Left ventricle myocardium inferior (tissue), 1 donor: Measurements from ENCODE around the gene DPF3. TPM values are rescaled to one million over a fixed set of nuclear protein-coding genes. Genes with fewer than 3 reads are reported as not detected.

Experiments
- DNase-seq: peaks from one replicate; pipeline ENCODE4 v3.0.0-alpha.2; 2020
- H3K27ac ChIP-seq: fragments of 200-600 bp; replicated peaks from 2 replicates; pipeline ENCODE4 v1.8.0; 2021
- H3K27me3 ChIP-seq: fragments of 200-600 bp; 2 replicates; pipeline ENCODE4 v1.8.0; 2021; ENCODE audit warnings: low read depth
- H3K36me3 ChIP-seq: fragments of 200-600 bp; 2 replicates; pipeline ENCODE4 v1.8.0; 2021
- H3K4me1 ChIP-seq: fragments of 200-600 bp; 2 replicates; pipeline ENCODE4 v1.8.0; 2021
- H3K4me3 ChIP-seq: fragments of 200-600 bp; 2 replicates; pipeline ENCODE4 v1.8.0; 2021; ENCODE audit warnings: mild to moderate bottlenecking, moderate library complexity
- H3K9me3 ChIP-seq: fragments of 200-600 bp; replicated peaks from 2 replicates; pipeline ENCODE4 v1.8.0; 2021
- intact Hi-C: fragments of 100-400 bp; cut with micrococcal nuclease; formaldehyde crosslinking; loops from one replicate; pipeline ENCODE4 v1.11.0; 2022
- total RNA-seq: library from RNA; stranded (reverse); fragmentation: NEBNext Ultra II Directional; extraction: Animal tissue kit (Norgen Biotek cat#: 25700); gene quantifications from one replicate; pipeline ENCODE4 v1.2.1, GENCODE V29; 2021
- TF ChIP-seq, protein P1 (sequence below): fragments of 200-600 bp; IDR thresholded peaks from 2 replicates; pipeline ENCODE4 v1.8.0; 2021; ENCODE audit warnings: antibody characterized with exemption, mild to moderate bottlenecking, borderline replicate concordance
- donor health status: DM: no; HTN: yes; CAD: no; lungs with severe emphysema.

Gene DPF3
- total RNA-seq, 1 donor from 2014 or later = 37.7 TPM

DNA sequence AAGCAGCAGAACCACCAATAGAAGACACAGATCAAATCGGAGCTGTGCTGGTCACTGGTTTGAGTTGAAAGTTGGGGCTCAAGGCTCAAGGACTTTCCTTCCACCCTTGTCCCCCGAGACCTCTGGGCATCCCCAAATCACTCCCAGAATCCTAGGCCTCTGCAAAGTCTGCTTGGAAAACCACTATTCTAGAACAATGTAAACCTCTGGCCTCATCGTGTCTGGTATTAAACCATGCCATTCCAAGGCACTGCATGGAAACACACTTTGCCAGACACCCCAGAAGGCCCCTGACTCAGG lies 288.0 kb downstream of the DPF3 start:
- peaks cover 6% of the 10 kb centered on the region for H3K4me1 ChIP-seq
- H3K27me3 ChIP-seq = no peaks in the 10 kb centered on the region
- intact Hi-C loops = no loop called here
- DNase-seq = no peak
- H3K27ac ChIP-seq = no peak overlapping the region
- no peaks in the 10 kb centered on the region for H3K36me3 ChIP-seq
- no peaks in the 10 kb centered on the region for H3K9me3 ChIP-seq
- TF ChIP-seq, protein P1, sequence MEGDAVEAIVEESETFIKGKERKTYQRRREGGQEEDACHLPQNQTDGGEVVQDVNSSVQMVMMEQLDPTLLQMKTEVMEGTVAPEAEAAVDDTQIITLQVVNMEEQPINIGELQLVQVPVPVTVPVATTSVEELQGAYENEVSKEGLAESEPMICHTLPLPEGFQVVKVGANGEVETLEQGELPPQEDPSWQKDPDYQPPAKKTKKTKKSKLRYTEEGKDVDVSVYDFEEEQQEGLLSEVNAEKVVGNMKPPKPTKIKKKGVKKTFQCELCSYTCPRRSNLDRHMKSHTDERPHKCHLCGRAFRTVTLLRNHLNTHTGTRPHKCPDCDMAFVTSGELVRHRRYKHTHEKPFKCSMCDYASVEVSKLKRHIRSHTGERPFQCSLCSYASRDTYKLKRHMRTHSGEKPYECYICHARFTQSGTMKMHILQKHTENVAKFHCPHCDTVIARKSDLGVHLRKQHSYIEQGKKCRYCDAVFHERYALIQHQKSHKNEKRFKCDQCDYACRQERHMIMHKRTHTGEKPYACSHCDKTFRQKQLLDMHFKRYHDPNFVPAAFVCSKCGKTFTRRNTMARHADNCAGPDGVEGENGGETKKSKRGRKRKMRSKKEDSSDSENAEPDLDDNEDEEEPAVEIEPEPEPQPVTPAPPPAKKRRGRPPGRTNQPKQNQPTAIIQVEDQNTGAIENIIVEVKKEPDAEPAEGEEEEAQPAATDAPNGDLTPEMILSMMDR = no peak
- H3K4me3 ChIP-seq = no peak overlapping the region

DNA sequence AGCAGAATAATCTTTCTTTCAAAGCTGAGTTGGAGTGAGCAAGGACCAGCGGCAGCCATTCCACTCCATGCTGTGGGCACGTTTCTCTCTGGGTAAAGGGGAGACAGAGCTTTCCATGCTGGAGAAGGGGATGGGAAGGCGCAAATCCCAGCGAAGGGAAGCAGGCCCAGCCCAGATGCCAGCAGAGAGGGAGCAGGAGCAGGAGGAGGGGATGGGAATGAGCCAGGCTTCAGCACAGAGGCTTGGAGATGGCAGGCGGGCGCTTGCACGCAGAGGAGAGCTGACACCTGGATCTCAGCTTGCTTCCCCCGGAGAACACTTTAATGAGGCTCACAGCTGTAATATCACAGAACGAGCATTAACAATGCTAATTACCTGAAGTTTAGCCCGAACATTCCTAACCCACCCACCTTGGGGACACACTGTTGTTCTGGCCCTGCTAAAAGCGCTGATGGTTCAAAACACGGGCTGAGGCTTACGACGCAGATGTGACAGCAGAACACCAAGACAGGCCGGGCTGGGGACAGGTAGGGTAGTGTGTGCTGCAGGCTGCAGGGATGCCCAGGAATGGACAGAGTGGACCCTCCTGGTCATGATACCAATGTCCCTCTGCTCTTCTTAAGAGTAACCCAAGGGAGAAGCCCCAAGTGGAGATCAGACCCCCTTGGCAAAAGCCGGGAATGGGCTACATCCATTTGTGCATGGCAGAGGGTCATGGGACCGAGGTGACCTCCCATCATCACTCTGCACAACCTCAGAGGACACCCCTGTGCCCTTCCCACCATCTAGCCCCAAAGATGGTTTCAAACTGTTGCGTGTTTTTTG lies 288.6 kb downstream of the DPF3 start:
- Histone ChIP-seq H3K4me3 (no peak overlapping the region), H3K36me3 (no peaks in the 10 kb centered on the region), H3K4me1 (peaks cover under 1% of the 10 kb centered on the region), H3K27ac (no peak overlapping the region), H3K27me3 (no peaks in the 10 kb centered on the region), H3K9me3 (no peaks in the 10 kb centered on the region)
- TF ChIP-seq, protein P1 = no peak
- no peak for DNase-seq
- intact Hi-C loops = no loop called here

DNA sequence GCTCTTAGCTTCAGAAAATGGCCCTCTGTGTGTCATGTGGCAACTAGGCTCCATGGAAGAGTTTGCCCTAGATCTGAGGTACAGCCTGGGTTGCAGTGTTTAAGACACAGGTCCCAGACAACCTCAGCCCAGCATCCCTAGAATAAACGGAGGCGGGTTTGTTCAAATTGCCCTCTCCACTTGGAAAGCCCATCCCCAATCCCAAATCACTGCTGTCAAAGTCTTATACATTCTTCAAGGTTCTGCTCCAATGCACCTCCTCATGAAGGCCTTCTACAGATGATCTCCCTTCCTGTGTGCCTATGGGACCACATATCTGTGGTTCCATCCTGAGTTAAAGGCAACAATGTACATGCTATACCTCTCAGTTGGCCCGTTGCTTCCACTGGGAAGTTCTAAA lies 289.8 kb downstream of the DPF3 start:
- Histone ChIP-seq H3K4me3 (no peak overlapping the region), H3K9me3 (no peaks in the 10 kb centered on the region), H3K27me3 (no peaks in the 10 kb centered on the region), H3K4me1 (no peaks in the 10 kb centered on the region), H3K36me3 (no peaks in the 10 kb centered on the region), H3K27ac (no peak overlapping the region)
- DNase-seq = no peak
- TF ChIP-seq, protein P1 = no peak
- intact Hi-C loops = no loop called here

DNA sequence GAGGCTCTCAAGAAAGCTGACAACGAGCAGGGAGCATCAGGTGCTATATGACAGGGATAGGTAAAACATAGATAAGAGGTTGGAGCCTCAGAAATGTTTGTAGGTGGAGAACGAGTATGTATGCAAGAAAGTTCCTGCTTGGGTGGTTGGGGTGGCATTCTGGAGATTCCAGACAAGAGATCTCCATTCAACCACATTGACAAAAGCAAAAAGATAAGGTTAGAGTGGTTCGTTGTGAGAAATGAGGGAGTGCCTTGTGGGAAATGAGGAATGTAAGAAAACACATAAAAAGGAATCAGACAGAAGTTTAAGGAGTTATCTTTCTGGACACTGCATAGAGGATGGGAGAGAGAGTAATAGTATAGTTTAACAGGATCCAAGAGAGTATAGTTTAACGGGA lies 290.3 kb downstream of the DPF3 start:
- no peaks in the 10 kb centered on the region for H3K36me3 ChIP-seq
- TF ChIP-seq, protein P1 = no peak
- no peaks in the 10 kb centered on the region for H3K4me1 ChIP-seq
- no peaks in the 10 kb centered on the region for H3K9me3 ChIP-seq
- no peaks in the 10 kb centered on the region for H3K27me3 ChIP-seq
- DNase-seq = no peak
- intact Hi-C loops = no loop called here
- H3K27ac ChIP-seq = no peak overlapping the region
- H3K4me3 ChIP-seq = no peak overlapping the region

DNA sequence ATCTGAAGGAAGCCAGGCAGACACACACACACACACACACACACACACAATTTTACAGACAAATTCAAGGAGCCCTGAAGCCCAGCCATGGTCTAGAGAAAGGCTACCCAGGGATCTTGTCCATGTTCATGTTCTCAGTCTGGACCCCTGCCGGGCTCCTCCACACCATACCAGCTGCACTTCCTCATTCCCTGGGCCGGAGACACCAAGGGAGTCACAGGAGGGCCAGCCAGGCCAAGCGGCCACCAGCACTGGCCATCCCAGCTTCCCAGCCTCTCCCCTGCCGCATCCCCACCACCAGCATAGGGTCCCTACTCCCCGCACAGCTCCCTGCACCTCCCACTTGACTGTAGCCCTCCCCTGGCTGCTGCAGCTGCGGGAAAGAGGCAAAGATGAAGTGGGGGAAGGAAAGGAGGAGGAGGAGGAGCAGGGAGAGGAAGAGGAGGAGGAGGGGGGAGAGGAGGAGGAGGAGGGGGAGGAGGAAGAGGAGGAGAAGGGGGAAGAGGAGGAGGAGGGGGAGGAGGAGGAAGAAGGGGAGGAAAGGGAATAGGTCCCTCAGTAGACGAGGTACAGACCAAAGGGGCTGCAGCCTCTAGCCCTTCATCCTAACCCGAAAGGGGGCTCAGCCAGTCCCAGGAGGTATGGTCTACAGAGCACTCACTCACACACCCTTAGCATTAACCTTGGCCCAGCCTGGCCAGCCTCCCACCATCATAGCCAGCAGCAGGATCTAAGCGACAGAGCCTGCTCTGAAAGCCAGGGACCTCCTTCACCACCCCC lies 293.2 kb downstream of the DPF3 start:
- TF ChIP-seq, protein P1 = no peak
- no peaks in the 10 kb centered on the region for H3K9me3 ChIP-seq
- H3K36me3 ChIP-seq = no peaks in the 10 kb centered on the region
- no peak for DNase-seq
- H3K27ac ChIP-seq = no peak overlapping the region
- intact Hi-C loops = no loop called here
- no peaks in the 10 kb centered on the region for H3K4me1 ChIP-seq
- no peaks in the 10 kb centered on the region for H3K27me3 ChIP-seq
- no peak overlapping the region for H3K4me3 ChIP-seq
